Measurements from ENCODE around the gene TRAPPC3L. TPM values are rescaled to one million over a fixed set of nuclear protein-coding genes. Genes with fewer than 3 reads are reported as not detected.

TRAPPC3L gene
- total and polyA plus RNA-seq, 9 of the 15 experiments (the other 6 are each of a cell fraction or from before 2014, with no cell fraction given): not detected

- TF ChIP-seq XRCC4 (IDR thresholded peaks at IDR 0.05; ENCODE audit: extremely low read depth, insufficient read depth, insufficient read length) (no peak), CBX2 (IDR thresholded peaks at IDR 0.05; ENCODE audit: insufficient read depth, low read length, poor library complexity, severe bottlenecking) (no peak), SMAD3 (CRISPR knock-in tag; conservative IDR thresholded peaks at IDR 0.05) (no peak), HLTF (IDR thresholded peaks at IDR 0.05) (no peak), ZNF449 (CRISPR knock-in tag; IDR thresholded peaks at IDR 0.05) (no peak), CEBPZ (IDR thresholded peaks at IDR 0.05; ENCODE audit: borderline replicate concordance, low read depth, low read length) (no peak), IFI16 (CRISPR knock-in tag; IDR thresholded peaks at IDR 0.05) (no peak), ZNF384 (IDR thresholded peaks at IDR 0.05; ENCODE audit: low read depth, low read length) (peak; percentile 57), RB1 (IDR thresholded peaks at IDR 0.05; ENCODE audit: low read depth) (peak; percentile 85), PATZ1 (CRISPR knock-in tag; IDR thresholded peaks at IDR 0.05; ENCODE audit: borderline replicate concordance) (peak; percentile 40; the same call in 1 of the 2 replicates), ZNF780A (CRISPR knock-in tag; IDR thresholded peaks at IDR 0.05) (no peak), RBM22 (IDR thresholded peaks at IDR 0.05; ENCODE audit: low read depth, low read length, poor library complexity, severe bottlenecking) (peak; percentile 29), ZNF212 (CRISPR knock-in tag; IDR thresholded peaks at IDR 0.05) (peak; percentile 25; the same call in 1 of the 2 replicates), MLX (CRISPR knock-in tag; conservative IDR thresholded peaks at IDR 0.05) (no peak), ZNF263 (CRISPR knock-in tag; IDR thresholded peaks at IDR 0.05; ENCODE audit: borderline replicate concordance) (peak; percentile 30; the same call in 1 of the 2 replicates), FOXM1 (IDR thresholded peaks at IDR 0.05; ENCODE audit: low read depth) (peak; percentile 94), FOXM1 (CRISPR knock-in tag; IDR thresholded peaks at IDR 0.05; ENCODE audit: low read depth) (peak; percentile 20; the same call in 1 of the 2 replicates)
Measured at GRCh38 chr6:116570856-116571682, 25.6 kb upstream of the TRAPPC3L start, which contains the start of gene RWDD1 (continued).
